PFSK-1 (cell line): Measurements from ENCODE around the gene KIF5C.

Source experiments
- FOXP2 ChIP-seq: optimal IDR thresholded peaks from 2 replicates; pipeline ENCODE3; 2011; ENCODE audit warnings: borderline replicate concordance, control low read depth, inconsistent platforms; ENCODE audit not compliant: insufficient read depth; ENCODE audit errors: extremely low read length, extremely low read depth
- POLR2AphosphoS5 ChIP-seq: IDR thresholded peaks from 2 replicates; pipeline ENCODE4 v1.6.1; 2012; ENCODE audit warnings: low read depth, mild to moderate bottlenecking, control low read depth, low read length, moderate library complexity
- TAF1 ChIP-seq: IDR thresholded peaks from 2 replicates; pipeline ENCODE4 v1.6.1; 2012; ENCODE audit warnings: low read length, control low read depth, borderline replicate concordance; ENCODE audit not compliant: insufficient read depth

- TF ChIP-seq POLR2AphosphoS5 (no peak), FOXP2 (no peak), TAF1 (no peak)
These were observed 146.3 kb downstream of the KIF5C start for GRCh38 chr2:149021271-149021719.
